ENCODE results near the gene NF1.

DNA sequence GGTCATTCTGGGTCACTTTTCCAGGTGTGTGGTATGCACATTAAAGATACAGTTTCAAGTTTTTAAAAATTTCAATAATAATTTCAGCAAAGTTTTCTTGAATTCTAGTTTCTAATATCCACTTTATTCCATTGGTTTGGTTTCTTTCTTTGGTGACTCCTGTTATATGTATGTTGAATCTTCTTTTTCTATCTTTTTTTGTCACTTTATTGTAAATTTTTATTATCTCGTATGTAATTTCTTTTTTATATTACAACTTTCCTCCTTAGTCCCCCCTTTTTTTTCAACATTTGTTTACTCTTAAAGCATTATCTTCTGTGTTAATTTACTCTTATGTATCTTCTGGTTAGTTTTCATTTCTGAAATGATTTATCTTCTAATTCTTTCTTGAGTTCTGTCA lies 57.5 kb downstream of the NF1 start:
- no peak for TF ChIP-seq EZH2 (IDR thresholded peaks at IDR 0.05; ENCODE audit: low read length, unreplicated experiment)
- TF ChIP-seq, protein P1, sequence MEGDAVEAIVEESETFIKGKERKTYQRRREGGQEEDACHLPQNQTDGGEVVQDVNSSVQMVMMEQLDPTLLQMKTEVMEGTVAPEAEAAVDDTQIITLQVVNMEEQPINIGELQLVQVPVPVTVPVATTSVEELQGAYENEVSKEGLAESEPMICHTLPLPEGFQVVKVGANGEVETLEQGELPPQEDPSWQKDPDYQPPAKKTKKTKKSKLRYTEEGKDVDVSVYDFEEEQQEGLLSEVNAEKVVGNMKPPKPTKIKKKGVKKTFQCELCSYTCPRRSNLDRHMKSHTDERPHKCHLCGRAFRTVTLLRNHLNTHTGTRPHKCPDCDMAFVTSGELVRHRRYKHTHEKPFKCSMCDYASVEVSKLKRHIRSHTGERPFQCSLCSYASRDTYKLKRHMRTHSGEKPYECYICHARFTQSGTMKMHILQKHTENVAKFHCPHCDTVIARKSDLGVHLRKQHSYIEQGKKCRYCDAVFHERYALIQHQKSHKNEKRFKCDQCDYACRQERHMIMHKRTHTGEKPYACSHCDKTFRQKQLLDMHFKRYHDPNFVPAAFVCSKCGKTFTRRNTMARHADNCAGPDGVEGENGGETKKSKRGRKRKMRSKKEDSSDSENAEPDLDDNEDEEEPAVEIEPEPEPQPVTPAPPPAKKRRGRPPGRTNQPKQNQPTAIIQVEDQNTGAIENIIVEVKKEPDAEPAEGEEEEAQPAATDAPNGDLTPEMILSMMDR (conservative IDR thresholded peaks at IDR 0.05; ENCODE audit: low read depth, low read length) = no peak

All from PC-3 (cell line).